K562 (cell line): ENCODE data around the gene MTHFR. TPM values are rescaled to one million over a fixed set of nuclear protein-coding genes. Genes with fewer than 3 reads are reported as not detected.

Source experiments
- DPF2 ChIP-seq: fragments of 450-650 bp; IDR thresholded peaks from 2 replicates; pipeline ENCODE4 v1.6.1; 2016
- IFI16 ChIP-seq: fragments of 250-450 bp; sonication (Bioruptor Pico); IDR thresholded peaks from 2 replicates; pipeline ENCODE4 v2.1.2; 2022; ENCODE audit warnings: mild to moderate bottlenecking, inconsistent platforms
- NR2C1 ChIP-seq, 2 experiments: fragments of 450-650 bp; IDR thresholded peaks; 2 replicates each; pipeline ENCODE4 v1.6.1; 2017; ENCODE audit warnings: mild to moderate bottlenecking in 2 of 2, antibody characterized with exemption in 1 of 2, inconsistent platforms in 1 of 2, missing compliant biosample characterization in 1 of 2, missing genetic modification characterization in 1 of 2
- PHF20 ChIP-seq: fragments of 450-650 bp; IDR thresholded peaks from 2 replicates; pipeline ENCODE4 v1.6.1; 2018; ENCODE audit not compliant: partially characterized antibody
- POLR2G ChIP-seq: fragments of 200-400 bp; formaldehyde crosslinking; IDR thresholded peaks from 2 replicates; pipeline ENCODE4 v1.6.1; 2017; ENCODE audit warnings: low read depth, mild to moderate bottlenecking, antibody characterized with exemption, low read length, moderate library complexity
- ZNF695 ChIP-seq: fragments of 450-650 bp; formaldehyde crosslinking; IDR thresholded peaks from 2 replicates; pipeline ENCODE4 v1.4.0; 2020; ENCODE audit warnings: mild to moderate bottlenecking, moderate library complexity
- polyA plus RNA-seq, 8 experiments: library from polyadenylated mRNA; depleted of rRNA in 4 of 8; stranded (reverse) in 5 of 8; unstranded in 3 of 8; fragments of >200 nt; fragmentation: Nextera tagmentation in 2 of 8; fragmentation: Illumina TruSeq in 1 of 8; extraction: Ambion mirVana in 2 of 8; extraction: Trizol in 1 of 8; gene quantifications; 2 replicates each; pipeline versions ENCODE4 v1.2.1 to v1.2.3, GENCODE V29; 2011 to 2014; ENCODE audit warnings: inconsistent platforms in 1 of 8, missing spikeins in 1 of 8
- total RNA-seq, 7 experiments: library from RNA; depleted of rRNA in 6 of 7; stranded (reverse); fragments of >200 nt in 6 of 7; fragmentation: Illumina TruSeq in 2 of 7; extraction: Trizol in 2 of 7; gene quantifications; 2 replicates each; pipeline versions ENCODE4 v1.2.1 to v1.2.3, GENCODE V29; 2011 to 2021; ENCODE audit warnings: low replicate concordance in 1 of 7
- TF ChIP-seq, protein P1 (sequence below), 2 experiments: fragments of 450-650 bp; formaldehyde crosslinking in 1 of 2; IDR thresholded peaks; 2 replicates each; pipeline versions ENCODE4 v1.4.0 to v1.6.1; 2014 to 2020; ENCODE audit warnings: mild to moderate bottlenecking in 2 of 2, borderline replicate concordance in 1 of 2, low read depth in 1 of 2
- TF ChIP-seq, protein P2 (sequence below): fragments of 450-650 bp; conservative IDR thresholded peaks from 2 replicates; pipeline ENCODE4 v1.6.1; 2016; ENCODE audit warnings: missing genetic modification characterization, low read depth, mild to moderate bottlenecking, missing compliant biosample characterization, moderate library complexity
- TF ChIP-seq, protein P3 (sequence below): sonication (generic); formaldehyde crosslinking; IDR thresholded peaks from 2 replicates; pipeline ENCODE4 v1.8.1; 2023; ENCODE audit warnings: missing genetic modification reagents, mild to moderate bottlenecking, borderline replicate concordance

MTHFR gene
- total and polyA plus RNA-seq, 9 of the 15 experiments (the other 6 are each of a cell fraction or from before 2014, with no cell fraction given), result 5.0 to 104 (median 62.6) TPM

DNA sequence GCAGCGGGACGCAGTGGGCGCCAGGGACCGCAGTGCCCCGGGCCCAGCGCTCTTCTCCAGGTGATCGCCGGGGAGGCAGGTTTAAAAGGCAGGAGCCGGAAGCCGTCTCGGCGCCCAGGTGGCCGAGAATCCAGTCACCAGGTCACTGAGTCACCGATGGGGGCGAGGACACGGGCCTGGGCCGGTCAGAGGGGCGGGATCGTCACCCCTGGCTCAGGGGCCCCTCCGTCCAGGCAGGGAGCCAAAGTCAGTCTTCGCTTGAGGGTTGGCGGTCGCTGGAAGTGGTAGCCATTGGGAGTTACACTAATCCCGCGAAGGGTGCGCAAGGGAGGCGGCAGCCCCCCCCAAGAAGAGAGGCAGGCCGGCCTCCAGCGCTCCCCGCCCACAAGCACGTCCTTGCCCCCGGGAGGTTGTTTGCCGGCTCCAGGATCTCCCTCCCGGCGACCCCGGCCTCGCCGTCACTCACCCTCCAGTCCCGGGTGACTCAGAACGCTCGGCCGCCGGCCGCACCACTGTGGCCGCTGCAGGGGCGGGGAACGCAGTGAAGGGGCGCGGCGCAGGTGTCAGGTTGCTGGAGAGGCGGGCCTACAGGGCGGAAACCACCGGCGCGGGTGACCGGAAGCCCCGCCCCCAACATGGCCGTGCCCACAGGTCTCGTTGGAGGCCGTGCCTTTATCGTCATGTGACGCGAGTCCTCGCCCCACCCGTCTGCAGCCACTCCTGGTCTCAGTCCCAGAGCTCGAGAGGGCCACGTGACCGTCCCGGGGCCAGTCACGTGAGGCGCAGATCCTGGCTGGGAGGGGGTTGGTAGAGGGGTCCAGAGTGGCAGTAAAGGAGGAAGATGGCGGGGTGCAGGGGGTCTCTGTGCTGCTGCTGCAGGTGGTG is at the start of gene MTHFR, which contains the start of gene CLCN6 (continued):
- TF ChIP-seq, protein P1, sequence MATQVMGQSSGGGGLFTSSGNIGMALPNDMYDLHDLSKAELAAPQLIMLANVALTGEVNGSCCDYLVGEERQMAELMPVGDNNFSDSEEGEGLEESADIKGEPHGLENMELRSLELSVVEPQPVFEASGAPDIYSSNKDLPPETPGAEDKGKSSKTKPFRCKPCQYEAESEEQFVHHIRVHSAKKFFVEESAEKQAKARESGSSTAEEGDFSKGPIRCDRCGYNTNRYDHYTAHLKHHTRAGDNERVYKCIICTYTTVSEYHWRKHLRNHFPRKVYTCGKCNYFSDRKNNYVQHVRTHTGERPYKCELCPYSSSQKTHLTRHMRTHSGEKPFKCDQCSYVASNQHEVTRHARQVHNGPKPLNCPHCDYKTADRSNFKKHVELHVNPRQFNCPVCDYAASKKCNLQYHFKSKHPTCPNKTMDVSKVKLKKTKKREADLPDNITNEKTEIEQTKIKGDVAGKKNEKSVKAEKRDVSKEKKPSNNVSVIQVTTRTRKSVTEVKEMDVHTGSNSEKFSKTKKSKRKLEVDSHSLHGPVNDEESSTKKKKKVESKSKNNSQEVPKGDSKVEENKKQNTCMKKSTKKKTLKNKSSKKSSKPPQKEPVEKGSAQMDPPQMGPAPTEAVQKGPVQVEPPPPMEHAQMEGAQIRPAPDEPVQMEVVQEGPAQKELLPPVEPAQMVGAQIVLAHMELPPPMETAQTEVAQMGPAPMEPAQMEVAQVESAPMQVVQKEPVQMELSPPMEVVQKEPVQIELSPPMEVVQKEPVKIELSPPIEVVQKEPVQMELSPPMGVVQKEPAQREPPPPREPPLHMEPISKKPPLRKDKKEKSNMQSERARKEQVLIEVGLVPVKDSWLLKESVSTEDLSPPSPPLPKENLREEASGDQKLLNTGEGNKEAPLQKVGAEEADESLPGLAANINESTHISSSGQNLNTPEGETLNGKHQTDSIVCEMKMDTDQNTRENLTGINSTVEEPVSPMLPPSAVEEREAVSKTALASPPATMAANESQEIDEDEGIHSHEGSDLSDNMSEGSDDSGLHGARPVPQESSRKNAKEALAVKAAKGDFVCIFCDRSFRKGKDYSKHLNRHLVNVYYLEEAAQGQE (IDR thresholded peaks at IDR 0.05; ENCODE audit: borderline replicate concordance), result peak; percentile 99
- TF ChIP-seq, protein P1 (CRISPR knock-in tag; IDR thresholded peaks at IDR 0.05; ENCODE audit: low read depth), result peak; percentile 54; the same call in 1 of the 2 replicates
- TF ChIP-seq PHF20 (no peak), ZNF695 (CRISPR knock-in tag) (0 out of 2 replicates have a peak, but pooled peaks have one; percentile 7), NR2C1 (IDR thresholded peaks at IDR 0.05) (no peak), NR2C1 (tag; IDR thresholded peaks at IDR 0.05) (peak; percentile 32; the same call in 1 of the 2 replicates), DPF2 (peak; percentile 79), IFI16 (CRISPR knock-in tag) (no peak), POLR2G (peak; percentile 98)
- TF ChIP-seq, protein P2, sequence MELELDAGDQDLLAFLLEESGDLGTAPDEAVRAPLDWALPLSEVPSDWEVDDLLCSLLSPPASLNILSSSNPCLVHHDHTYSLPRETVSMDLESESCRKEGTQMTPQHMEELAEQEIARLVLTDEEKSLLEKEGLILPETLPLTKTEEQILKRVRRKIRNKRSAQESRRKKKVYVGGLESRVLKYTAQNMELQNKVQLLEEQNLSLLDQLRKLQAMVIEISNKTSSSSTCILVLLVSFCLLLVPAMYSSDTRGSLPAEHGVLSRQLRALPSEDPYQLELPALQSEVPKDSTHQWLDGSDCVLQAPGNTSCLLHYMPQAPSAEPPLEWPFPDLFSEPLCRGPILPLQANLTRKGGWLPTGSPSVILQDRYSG (tag), result no peak
- TF ChIP-seq, protein P3, sequence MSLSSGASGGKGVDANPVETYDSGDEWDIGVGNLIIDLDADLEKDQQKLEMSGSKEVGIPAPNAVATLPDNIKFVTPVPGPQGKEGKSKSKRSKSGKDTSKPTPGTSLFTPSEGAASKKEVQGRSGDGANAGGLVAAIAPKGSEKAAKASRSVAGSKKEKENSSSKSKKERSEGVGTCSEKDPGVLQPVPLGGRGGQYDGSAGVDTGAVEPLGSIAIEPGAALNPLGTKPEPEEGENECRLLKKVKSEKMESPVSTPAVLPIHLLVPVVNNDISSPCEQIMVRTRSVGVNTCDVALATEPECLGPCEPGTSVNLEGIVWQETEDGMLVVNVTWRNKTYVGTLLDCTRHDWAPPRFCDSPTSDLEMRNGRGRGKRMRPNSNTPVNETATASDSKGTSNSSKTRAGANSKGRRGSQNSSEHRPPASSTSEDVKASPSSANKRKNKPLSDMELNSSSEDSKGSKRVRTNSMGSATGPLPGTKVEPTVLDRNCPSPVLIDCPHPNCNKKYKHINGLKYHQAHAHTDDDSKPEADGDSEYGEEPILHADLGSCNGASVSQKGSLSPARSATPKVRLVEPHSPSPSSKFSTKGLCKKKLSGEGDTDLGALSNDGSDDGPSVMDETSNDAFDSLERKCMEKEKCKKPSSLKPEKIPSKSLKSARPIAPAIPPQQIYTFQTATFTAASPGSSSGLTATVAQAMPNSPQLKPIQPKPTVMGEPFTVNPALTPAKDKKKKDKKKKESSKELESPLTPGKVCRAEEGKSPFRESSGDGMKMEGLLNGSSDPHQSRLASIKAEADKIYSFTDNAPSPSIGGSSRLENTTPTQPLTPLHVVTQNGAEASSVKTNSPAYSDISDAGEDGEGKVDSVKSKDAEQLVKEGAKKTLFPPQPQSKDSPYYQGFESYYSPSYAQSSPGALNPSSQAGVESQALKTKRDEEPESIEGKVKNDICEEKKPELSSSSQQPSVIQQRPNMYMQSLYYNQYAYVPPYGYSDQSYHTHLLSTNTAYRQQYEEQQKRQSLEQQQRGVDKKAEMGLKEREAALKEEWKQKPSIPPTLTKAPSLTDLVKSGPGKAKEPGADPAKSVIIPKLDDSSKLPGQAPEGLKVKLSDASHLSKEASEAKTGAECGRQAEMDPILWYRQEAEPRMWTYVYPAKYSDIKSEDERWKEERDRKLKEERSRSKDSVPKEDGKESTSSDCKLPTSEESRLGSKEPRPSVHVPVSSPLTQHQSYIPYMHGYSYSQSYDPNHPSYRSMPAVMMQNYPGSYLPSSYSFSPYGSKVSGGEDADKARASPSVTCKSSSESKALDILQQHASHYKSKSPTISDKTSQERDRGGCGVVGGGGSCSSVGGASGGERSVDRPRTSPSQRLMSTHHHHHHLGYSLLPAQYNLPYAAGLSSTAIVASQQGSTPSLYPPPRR (CRISPR knock-in tag), result no peak
